ENCODE data around the gene GABRB1.

DNA sequence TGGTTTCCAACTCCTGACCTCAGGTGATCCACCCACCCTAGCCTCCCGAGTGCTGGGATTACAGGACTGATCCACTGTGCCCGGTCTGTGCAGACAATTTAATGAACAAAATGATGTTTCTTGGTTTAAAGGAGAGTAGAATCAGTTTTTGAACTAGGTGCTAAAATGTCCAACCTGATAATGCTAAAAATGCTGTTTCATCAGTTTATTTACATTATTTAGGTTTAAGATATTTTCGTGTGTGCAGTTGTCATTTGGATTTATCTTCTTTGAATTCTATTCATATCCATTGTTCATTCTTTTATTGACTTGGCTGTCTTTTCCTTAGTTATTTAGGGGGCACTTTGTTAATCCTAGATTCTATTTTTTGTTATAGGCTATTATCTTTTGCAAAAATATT, 18.0 kb upstream of the GABRB1 start:
- TF ChIP-seq, protein P1, sequence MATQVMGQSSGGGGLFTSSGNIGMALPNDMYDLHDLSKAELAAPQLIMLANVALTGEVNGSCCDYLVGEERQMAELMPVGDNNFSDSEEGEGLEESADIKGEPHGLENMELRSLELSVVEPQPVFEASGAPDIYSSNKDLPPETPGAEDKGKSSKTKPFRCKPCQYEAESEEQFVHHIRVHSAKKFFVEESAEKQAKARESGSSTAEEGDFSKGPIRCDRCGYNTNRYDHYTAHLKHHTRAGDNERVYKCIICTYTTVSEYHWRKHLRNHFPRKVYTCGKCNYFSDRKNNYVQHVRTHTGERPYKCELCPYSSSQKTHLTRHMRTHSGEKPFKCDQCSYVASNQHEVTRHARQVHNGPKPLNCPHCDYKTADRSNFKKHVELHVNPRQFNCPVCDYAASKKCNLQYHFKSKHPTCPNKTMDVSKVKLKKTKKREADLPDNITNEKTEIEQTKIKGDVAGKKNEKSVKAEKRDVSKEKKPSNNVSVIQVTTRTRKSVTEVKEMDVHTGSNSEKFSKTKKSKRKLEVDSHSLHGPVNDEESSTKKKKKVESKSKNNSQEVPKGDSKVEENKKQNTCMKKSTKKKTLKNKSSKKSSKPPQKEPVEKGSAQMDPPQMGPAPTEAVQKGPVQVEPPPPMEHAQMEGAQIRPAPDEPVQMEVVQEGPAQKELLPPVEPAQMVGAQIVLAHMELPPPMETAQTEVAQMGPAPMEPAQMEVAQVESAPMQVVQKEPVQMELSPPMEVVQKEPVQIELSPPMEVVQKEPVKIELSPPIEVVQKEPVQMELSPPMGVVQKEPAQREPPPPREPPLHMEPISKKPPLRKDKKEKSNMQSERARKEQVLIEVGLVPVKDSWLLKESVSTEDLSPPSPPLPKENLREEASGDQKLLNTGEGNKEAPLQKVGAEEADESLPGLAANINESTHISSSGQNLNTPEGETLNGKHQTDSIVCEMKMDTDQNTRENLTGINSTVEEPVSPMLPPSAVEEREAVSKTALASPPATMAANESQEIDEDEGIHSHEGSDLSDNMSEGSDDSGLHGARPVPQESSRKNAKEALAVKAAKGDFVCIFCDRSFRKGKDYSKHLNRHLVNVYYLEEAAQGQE (IDR thresholded peaks at IDR 0.05; ENCODE audit: unreplicated experiment), result no peak
- TF ChIP-seq EZH2 (IDR thresholded peaks at IDR 0.05; ENCODE audit: low read depth, unreplicated experiment), result no peak
- TF ChIP-seq, protein P2, sequence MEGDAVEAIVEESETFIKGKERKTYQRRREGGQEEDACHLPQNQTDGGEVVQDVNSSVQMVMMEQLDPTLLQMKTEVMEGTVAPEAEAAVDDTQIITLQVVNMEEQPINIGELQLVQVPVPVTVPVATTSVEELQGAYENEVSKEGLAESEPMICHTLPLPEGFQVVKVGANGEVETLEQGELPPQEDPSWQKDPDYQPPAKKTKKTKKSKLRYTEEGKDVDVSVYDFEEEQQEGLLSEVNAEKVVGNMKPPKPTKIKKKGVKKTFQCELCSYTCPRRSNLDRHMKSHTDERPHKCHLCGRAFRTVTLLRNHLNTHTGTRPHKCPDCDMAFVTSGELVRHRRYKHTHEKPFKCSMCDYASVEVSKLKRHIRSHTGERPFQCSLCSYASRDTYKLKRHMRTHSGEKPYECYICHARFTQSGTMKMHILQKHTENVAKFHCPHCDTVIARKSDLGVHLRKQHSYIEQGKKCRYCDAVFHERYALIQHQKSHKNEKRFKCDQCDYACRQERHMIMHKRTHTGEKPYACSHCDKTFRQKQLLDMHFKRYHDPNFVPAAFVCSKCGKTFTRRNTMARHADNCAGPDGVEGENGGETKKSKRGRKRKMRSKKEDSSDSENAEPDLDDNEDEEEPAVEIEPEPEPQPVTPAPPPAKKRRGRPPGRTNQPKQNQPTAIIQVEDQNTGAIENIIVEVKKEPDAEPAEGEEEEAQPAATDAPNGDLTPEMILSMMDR (conservative IDR thresholded peaks at IDR 0.05; ENCODE audit: low read depth in 2 of 2), result no peak
- TF ChIP-seq CREB1 (CRISPR knock-in tag; IDR thresholded peaks at IDR 0.05; ENCODE audit: low read depth), result no peak
- no peak for TF ChIP-seq ZNF114 (CRISPR knock-in tag; IDR thresholded peaks at IDR 0.05)
- no peak for TF ChIP-seq POLR2AphosphoS5 (IDR thresholded peaks at IDR 0.05; ENCODE audit: low read depth)

All from GM23338 (cell line).